Muscle layer of colon (tissue), 2 donors: ENCODE measurements around the gene TMUB1.

Experiments used
- H3K27ac ChIP-seq: one replicate; pipeline ENCODE4 v1.7.0; 2013; ENCODE audit warnings: low read depth, mild to moderate bottlenecking, low read length, moderate library complexity
- H3K27me3 ChIP-seq, 2 donors: one replicate each; pipeline ENCODE4 v1.7.0; 2013; ENCODE audit warnings: low read length in 2 of 2, mild to moderate bottlenecking in 2 of 2; ENCODE audit not compliant: insufficient read depth in 2 of 2, control insufficient read depth in 1 of 2
- H3K36me3 ChIP-seq: one replicate; pipeline ENCODE4 v1.7.0; 2013; ENCODE audit warnings: mild to moderate bottlenecking, low read length; ENCODE audit not compliant: insufficient read depth
- H3K4me1 ChIP-seq: one replicate; pipeline ENCODE4 v1.7.0; 2013; ENCODE audit warnings: mild to moderate bottlenecking, low read length; ENCODE audit not compliant: insufficient read depth
- H3K4me3 ChIP-seq, 2 donors: one replicate each; pipeline ENCODE4 v1.7.0; 2013; ENCODE audit warnings: low read length in 2 of 2, low read depth in 1 of 2, mild to moderate bottlenecking in 1 of 2, moderate library complexity in 1 of 2
- H3K9ac ChIP-seq: one replicate; pipeline ENCODE4 v1.7.0; 2013; ENCODE audit warnings: low read length
- H3K9me3 ChIP-seq: one replicate; pipeline ENCODE4 v1.7.0; 2013; ENCODE audit warnings: mild to moderate bottlenecking, low read length
- donor health status: abdominal sarcoma.
- donor health status: Adenocarcinoma of cecum.

The TMUB1 gene

DNA sequence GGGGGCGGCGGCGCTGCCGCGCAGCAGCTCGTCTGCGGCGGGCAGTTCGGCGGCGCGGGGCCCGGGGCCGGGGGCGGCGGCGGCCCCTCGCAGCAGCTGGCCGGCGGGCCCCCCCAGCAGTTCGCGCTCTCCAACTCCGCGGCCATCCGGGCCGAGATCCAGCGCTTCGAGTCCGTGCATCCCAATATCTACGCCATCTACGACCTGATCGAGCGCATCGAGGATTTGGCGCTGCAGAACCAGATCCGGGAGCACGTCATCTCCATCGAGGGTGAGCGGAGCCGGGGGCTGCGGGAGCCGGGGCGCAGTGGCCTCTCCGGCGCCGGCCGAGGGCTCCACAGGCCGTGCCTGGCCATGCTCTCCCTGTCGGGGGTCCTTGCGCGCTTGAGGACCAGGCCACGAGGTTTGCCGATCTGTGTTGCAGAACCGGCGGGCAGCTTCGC is 3.5 kb upstream of the TMUB1 start:
- H3K4me1 ChIP-seq: peaks cover 61% of the 10 kb centered on the region
- H3K4me3 ChIP-seq: peak overlapping the region; percentile 89 to 92
- H3K9ac ChIP-seq: peak overlapping the region; percentile 38
- H3K36me3 ChIP-seq: no peaks in the 10 kb centered on the region
- H3K27ac ChIP-seq: peak overlapping the region; percentile 89
- no peaks in the 10 kb centered on the region for H3K27me3 ChIP-seq
- H3K9me3 ChIP-seq: no peaks in the 10 kb centered on the region

- peaks cover 57% of the 10 kb centered on the region for H3K4me1 ChIP-seq
Observed at GRCh38 chr7:151085691-151086620, 2.7 kb upstream of the TMUB1 start, which contains the start of gene AGAP3. AGAP3 (plus strand) TSS chr7:151086475; CDS start chr7:151086742, 267 bp downstream.

DNA sequence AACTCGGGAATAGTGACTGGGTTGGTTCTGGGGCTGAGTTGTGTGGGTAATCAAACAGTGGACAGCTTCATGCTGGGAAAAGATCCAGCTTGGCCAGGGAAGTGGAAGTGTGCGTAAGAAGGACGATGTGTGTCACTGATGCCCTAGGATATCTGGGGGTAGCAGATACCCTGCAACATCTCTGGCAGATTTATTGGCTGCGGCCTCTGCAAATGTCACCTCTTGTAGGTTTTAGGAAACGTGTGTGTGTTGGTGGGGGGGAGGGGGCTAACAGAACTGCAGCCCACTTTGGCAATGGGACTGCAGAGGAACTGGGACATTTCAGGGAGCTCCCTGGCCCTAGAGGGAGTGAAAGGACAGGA is 2.0 kb upstream of the TMUB1 start:
- no peaks in the 10 kb centered on the region for H3K9me3 ChIP-seq
- H3K27ac ChIP-seq: peak overlapping the region; percentile 75
- H3K27me3 ChIP-seq: no peaks in the 10 kb centered on the region
- no peaks in the 10 kb centered on the region for H3K36me3 ChIP-seq
- peak overlapping the region in 1 of 2 donors; percentile 55 for H3K4me3 ChIP-seq
- H3K9ac ChIP-seq: peak overlapping the region; percentile 41
- peaks cover 52% of the 10 kb centered on the region for H3K4me1 ChIP-seq

More at GRCh38 chr7:151085691-151086620, 2.7 kb upstream of the TMUB1 start, which contains the start of gene AGAP3:
- Histone ChIP-seq H3K9ac (peak within 1 kb of the TSS; percentile 41), H3K36me3 (no peaks in the 10 kb centered on the region), H3K27ac (peak within 1 kb of the TSS; percentile 89), H3K4me3 (peak within 1 kb of the TSS; percentile 89 to 92), H3K9me3 (no peaks in the 10 kb centered on the region), H3K27me3 (no peaks in the 10 kb centered on the region)

- no peak overlapping the region for H3K9ac ChIP-seq
- H3K4me1 ChIP-seq: peaks cover 48% of the 10 kb centered on the region
Observed at GRCh38 chr7:151083824-151084160, 499 bp upstream of the TMUB1 start.

GRCh38 chr7:151082141-151083070 is 887 bp downstream of the TMUB1 start:
- Histone ChIP-seq H3K9ac (peak overlapping the region; percentile 80), H3K27me3 (no peaks in the 10 kb centered on the region), H3K4me1 (peaks cover 50% of the 10 kb centered on the region), H3K4me3 (peak overlapping the region; percentile 65 to 84), H3K36me3 (no peaks in the 10 kb centered on the region), H3K27ac (peak overlapping the region; percentile 91), H3K9me3 (no peaks in the 10 kb centered on the region)

More at GRCh38 chr7:151083824-151084160, 499 bp upstream of the TMUB1 start:
- peak overlapping the region; percentile 65 to 84 for H3K4me3 ChIP-seq
- H3K27me3 ChIP-seq: no peaks in the 10 kb centered on the region
- H3K27ac ChIP-seq: peak overlapping the region; percentile 91
- no peaks in the 10 kb centered on the region for H3K9me3 ChIP-seq
- H3K36me3 ChIP-seq: no peaks in the 10 kb centered on the region

DNA sequence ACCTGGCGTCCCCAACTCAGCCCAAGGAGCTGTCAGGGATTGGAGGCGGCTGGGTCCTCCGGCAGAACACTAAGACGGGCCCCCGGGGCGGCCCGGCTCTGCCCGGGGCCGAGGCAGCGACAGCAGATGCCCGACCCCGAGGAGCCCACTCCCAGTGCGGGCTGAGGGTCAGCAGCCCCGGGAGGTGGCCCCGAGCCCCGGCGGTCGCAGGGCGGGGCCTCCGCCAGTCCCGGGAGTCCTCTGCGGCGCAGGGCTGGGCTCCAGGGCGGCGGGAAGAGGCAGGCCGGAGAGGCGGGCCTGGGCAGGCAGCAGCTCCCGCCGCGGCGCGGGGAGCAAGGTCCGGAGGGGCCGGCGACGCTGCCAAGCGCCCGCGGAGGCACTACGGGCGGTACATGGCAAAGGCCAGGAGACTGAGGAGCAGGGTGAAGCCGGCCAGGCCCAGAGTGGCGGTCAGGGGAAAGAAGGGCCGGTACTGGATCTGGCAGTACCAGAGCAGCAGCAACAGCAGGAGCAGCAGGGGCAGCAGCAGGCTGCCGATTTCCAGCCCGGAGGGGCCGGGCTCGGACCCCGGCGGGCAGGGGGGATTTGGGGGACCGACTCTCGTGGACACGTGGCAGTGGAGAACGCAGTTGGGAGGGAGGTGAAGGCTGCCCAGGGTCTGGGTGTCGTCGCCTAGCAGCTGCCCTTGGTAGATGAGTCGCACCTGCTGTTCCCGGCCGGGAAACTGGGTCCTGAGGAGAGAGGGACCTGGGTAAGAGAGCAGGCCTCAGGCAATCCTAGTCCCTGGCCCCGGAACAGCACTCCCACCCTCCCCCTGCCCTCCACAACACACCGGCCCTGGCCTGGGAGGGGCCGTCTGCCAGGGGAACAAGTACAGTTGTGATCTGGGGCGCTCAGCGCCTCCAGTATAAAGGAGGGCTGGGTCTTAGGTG is 1.9 kb downstream of the TMUB1 start:
- H3K9ac ChIP-seq: peak overlapping the region; percentile 74
- H3K4me1 ChIP-seq: peaks cover 53% of the 10 kb centered on the region
- H3K36me3 ChIP-seq: peaks cover under 1% of the 10 kb centered on the region
- H3K27me3 ChIP-seq: no peaks in the 10 kb centered on the region
- H3K4me3 ChIP-seq: peak overlapping the region; percentile 9 to 65
- H3K9me3 ChIP-seq: no peaks in the 10 kb centered on the region
- peak overlapping the region; percentile 91 for H3K27ac ChIP-seq

GRCh38 chr7:151080522-151081169 is 2.6 kb downstream of the TMUB1 start, which contains the start of gene FASTK:
FASTK (minus strand) TSS chr7:151080809; CDS start chr7:151080766, 43 bp downstream.
- peaks cover 51% of the 10 kb centered on the region for H3K4me1 ChIP-seq
- peaks cover 9% of the 10 kb centered on the region for H3K36me3 ChIP-seq
- H3K27ac ChIP-seq: peak within 1 kb of the TSS; percentile 91

DNA sequence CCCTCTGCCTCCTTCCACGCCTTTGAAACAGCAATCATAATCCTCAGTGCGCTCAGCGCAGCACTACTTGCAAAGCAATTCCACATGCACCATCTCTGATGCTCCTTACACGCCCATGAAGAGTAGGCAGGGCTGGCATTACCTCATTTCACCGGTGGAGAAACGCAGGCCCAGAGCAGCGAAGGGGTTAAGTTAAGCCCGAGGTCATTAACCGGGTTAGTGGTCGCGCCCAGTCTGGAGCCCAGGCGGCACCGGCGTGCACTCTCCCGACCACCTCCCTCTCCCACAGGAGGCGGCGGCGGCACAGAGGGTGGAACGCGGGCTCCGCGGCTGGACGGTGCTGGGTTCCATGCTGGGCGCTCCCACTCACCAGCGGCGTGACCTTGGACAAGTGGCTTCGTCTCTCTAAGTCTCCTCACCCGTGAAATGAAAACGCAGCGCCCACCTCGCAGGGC is 3.2 kb downstream of the TMUB1 start:
- peak overlapping the region; percentile 91 for H3K27ac ChIP-seq
- H3K4me3 ChIP-seq: peak overlapping the region; percentile 77 to 85
- H3K4me1 ChIP-seq: peaks cover 45% of the 10 kb centered on the region
- H3K27me3 ChIP-seq: no peaks in the 10 kb centered on the region
- peak overlapping the region; percentile 58 for H3K9ac ChIP-seq
- H3K9me3 ChIP-seq: no peaks in the 10 kb centered on the region
- peaks cover 14% of the 10 kb centered on the region for H3K36me3 ChIP-seq

More at GRCh38 chr7:151080522-151081169, 2.6 kb downstream of the TMUB1 start, which contains the start of gene FASTK:
- peak within 1 kb of the TSS; percentile 77 to 85 for H3K4me3 ChIP-seq
- H3K9ac ChIP-seq: peak within 1 kb of the TSS; percentile 74
- H3K27me3 ChIP-seq: no peaks in the 10 kb centered on the region
- H3K9me3 ChIP-seq: no peaks in the 10 kb centered on the region

- H3K27ac ChIP-seq: peak overlapping the region; percentile 91
Observed at GRCh38 chr7:151079199-151079910, 3.9 kb downstream of the TMUB1 start.

More at GRCh38 chr7:151079199-151079910, 3.9 kb downstream of the TMUB1 start:
- Histone ChIP-seq H3K36me3 (peaks cover 22% of the 10 kb centered on the region), H3K4me3 (peak overlapping the region; percentile 77 to 85), H3K27me3 (no peaks in the 10 kb centered on the region), H3K9me3 (no peaks in the 10 kb centered on the region), H3K4me1 (peaks cover 44% of the 10 kb centered on the region), H3K9ac (peak overlapping the region; percentile 58)
